H9 (cell line): ENCODE results near the gene VPS72. TPM values are rescaled to one million over a fixed set of nuclear protein-coding genes. Genes with fewer than 3 reads are reported as not detected.

Experiments
- DNase-seq: peaks from one replicate; pipeline ENCODE4 v3.0.0-alpha.2; 2017
- H2AFZ ChIP-seq: one replicate; pipeline ENCODE4 v1.6.1; 2013; ENCODE audit warnings: mild to moderate bottlenecking, low read length, control low read depth, moderate library complexity
- H2AK5ac ChIP-seq: 2 replicates; pipeline ENCODE4 v1.6.1; 2013; ENCODE audit warnings: low read length, control low read depth, mixed read lengths; ENCODE audit not compliant: insufficient read length
- H2BK120ac ChIP-seq: one replicate; pipeline ENCODE4 v1.6.1; 2013; ENCODE audit warnings: low read depth, mild to moderate bottlenecking, low read length, control low read depth, inconsistent platforms; ENCODE audit not compliant: poor library complexity, severe bottlenecking
- H2BK12ac ChIP-seq: 2 replicates; pipeline ENCODE4 v1.6.1; 2013; ENCODE audit warnings: low read length, control low read depth, mixed read lengths, low read depth; ENCODE audit not compliant: insufficient read length
- H2BK15ac ChIP-seq: 2 replicates; pipeline ENCODE4 v1.6.1; 2013; ENCODE audit warnings: low read depth, low read length, control low read depth
- H2BK20ac ChIP-seq: one replicate; pipeline ENCODE4 v1.6.1; 2013; ENCODE audit warnings: low read depth, mild to moderate bottlenecking, low read length, control low read depth, inconsistent platforms; ENCODE audit not compliant: poor library complexity, severe bottlenecking
- H2BK5ac ChIP-seq: 2 replicates; pipeline ENCODE4 v1.6.1; 2013; ENCODE audit warnings: low read length, control low read depth, mixed read lengths; ENCODE audit not compliant: insufficient read length
- H3K14ac ChIP-seq: 2 replicates; pipeline ENCODE4 v1.6.1; 2013; ENCODE audit warnings: low read length, control low read depth; ENCODE audit not compliant: insufficient read depth
- H3K18ac ChIP-seq: 2 replicates; pipeline ENCODE4 v1.6.1; 2013; ENCODE audit warnings: low read depth, mild to moderate bottlenecking, mixed read lengths, low read length, control low read depth; ENCODE audit not compliant: insufficient read length
- H3K23ac ChIP-seq: 2 replicates; pipeline ENCODE4 v1.6.1; 2013; ENCODE audit warnings: low read length, control low read depth, mixed read lengths, low read depth; ENCODE audit not compliant: insufficient read length
- H3K23me2 ChIP-seq: 2 replicates; pipeline ENCODE4 v1.6.1; 2013; ENCODE audit warnings: low read depth, mild to moderate bottlenecking, mixed read lengths, low read length, control low read depth; ENCODE audit not compliant: insufficient read length, poor library complexity, severe bottlenecking
- H3K27ac ChIP-seq: 2 replicates; pipeline ENCODE4 v1.5.1; 2013; ENCODE audit warnings: low read length, control low read depth, mixed read lengths, low read depth; ENCODE audit not compliant: insufficient read length
- H3K27me3 ChIP-seq: 2 replicates; pipeline ENCODE4 v1.6.1; 2013; ENCODE audit warnings: low read length, control low read depth, inconsistent platforms; ENCODE audit not compliant: insufficient read depth
- H3K4ac ChIP-seq: 2 replicates; pipeline ENCODE4 v1.6.1; 2013; ENCODE audit warnings: low read depth, mild to moderate bottlenecking, control low read depth, inconsistent platforms, low read length, moderate library complexity
- H3K4me1 ChIP-seq: 2 replicates; pipeline ENCODE4 v1.6.1; 2013; ENCODE audit warnings: low read length, control low read depth, inconsistent platforms; ENCODE audit not compliant: insufficient read depth
- H3K4me2 ChIP-seq: 2 replicates; pipeline ENCODE4 v1.6.1; 2013; ENCODE audit warnings: low read length, control low read depth, mixed read lengths; ENCODE audit not compliant: insufficient read length, insufficient read depth
- H3K56ac ChIP-seq: 2 replicates; pipeline ENCODE4 v1.6.1; 2013; ENCODE audit warnings: low read depth, mild to moderate bottlenecking, mixed read lengths, low read length, control low read depth; ENCODE audit not compliant: insufficient read length
- H3K79me1 ChIP-seq: 2 replicates; pipeline ENCODE4 v1.6.1; 2013; ENCODE audit warnings: low read depth, mild to moderate bottlenecking, moderate library complexity, low read length, control low read depth, inconsistent platforms; ENCODE audit not compliant: insufficient read depth, poor library complexity, severe bottlenecking
- H3K79me2 ChIP-seq: 2 replicates; pipeline ENCODE4 v1.6.1; 2013; ENCODE audit warnings: low read length, control low read depth, inconsistent platforms; ENCODE audit not compliant: insufficient read depth
- H3K9ac ChIP-seq: 2 replicates; pipeline ENCODE4 v1.6.1; 2013; ENCODE audit warnings: low read length, control low read depth, mixed read lengths; ENCODE audit not compliant: insufficient read length; ENCODE audit errors: extremely low read depth
- H3K9me3 ChIP-seq: one replicate; pipeline ENCODE4 v1.6.1; 2013; ENCODE audit warnings: low read depth, low read length, inconsistent platforms; ENCODE audit not compliant: control insufficient read depth
- H3T11ph ChIP-seq: one replicate; pipeline ENCODE4 v1.6.1; 2013; ENCODE audit warnings: mild to moderate bottlenecking, low read length, control low read depth, inconsistent platforms
- H4K20me1 ChIP-seq: one replicate; pipeline ENCODE4 v1.6.1; 2013; ENCODE audit not compliant: control insufficient read depth, insufficient read length, insufficient read depth
- H4K5ac ChIP-seq: 2 replicates; pipeline ENCODE4 v1.6.1; 2013; ENCODE audit warnings: low read depth, mild to moderate bottlenecking, mixed read lengths, low read length, control low read depth; ENCODE audit not compliant: insufficient read length
- H4K8ac ChIP-seq: replicated peaks from 2 replicates; pipeline ENCODE4 v1.6.1; 2013; ENCODE audit warnings: low read length, control low read depth, mixed read lengths, low read depth; ENCODE audit not compliant: insufficient read length
- H4K91ac ChIP-seq: 2 replicates; pipeline ENCODE4 v1.6.1; 2013; ENCODE audit warnings: low read depth, mild to moderate bottlenecking, moderate library complexity, mixed read lengths, low read length, control low read depth; ENCODE audit not compliant: insufficient read length
- H3K27ac Mint-ChIP-seq, 3 experiments: 2 replicates in 2 of 3; 3 replicates in 1 of 3; pipeline ENCODE4 v1.8.0; 2020 to 2021; ENCODE audit warnings: mixed read lengths in 3 of 3, mild to moderate bottlenecking in 1 of 3, moderate library complexity in 1 of 3
- H3K27me3 Mint-ChIP-seq: 2 replicates; pipeline ENCODE4 v1.8.0; 2021; ENCODE audit warnings: low read depth, mild to moderate bottlenecking, moderate library complexity, mixed read lengths
- H3K36me3 Mint-ChIP-seq, 3 experiments: 2 replicates in 2 of 3; 3 replicates in 1 of 3; pipeline ENCODE4 v1.8.0; 2020 to 2021; ENCODE audit warnings: low read depth in 3 of 3, mixed read lengths in 3 of 3; ENCODE audit not compliant: insufficient read depth in 1 of 3
- H3K4me1 Mint-ChIP-seq, 2 experiments: 2 replicates each; pipeline ENCODE4 v1.8.0; 2020; ENCODE audit warnings: mixed read lengths in 2 of 2
- H3K4me3 Mint-ChIP-seq, 2 experiments: 2 replicates in 1 of 2; 3 replicates in 1 of 2; pipeline ENCODE4 v1.8.0; 2020 to 2021; ENCODE audit warnings: mild to moderate bottlenecking in 2 of 2, mixed read lengths in 2 of 2, moderate library complexity in 1 of 2
- H3K9me3 Mint-ChIP-seq, 2 experiments: 2 replicates in 1 of 2; 3 replicates in 1 of 2; pipeline ENCODE4 v1.8.0; 2020; ENCODE audit warnings: mild to moderate bottlenecking in 2 of 2, mixed read lengths in 2 of 2, moderate library complexity in 1 of 2
- WGBS: extraction: QIAGEN DNeasy Blood & Tissue Kit; methylation state at CpG from one replicate; pipeline ENCODE4 v1.1.7; 2013; ENCODE audit warnings: missing lambda C conversion rate, low lambda C conversion rate, mixed read lengths; ENCODE audit not compliant: insufficient read length; ENCODE audit errors: extremely low coverage; 5-methylcytosine and 5-hydroxymethylcytosine counted together
- total RNA-seq: library from RNA; stranded (reverse); gene quantifications from 2 replicates; pipeline ENCODE4 v1.2.1, GENCODE V29; 2021
- TF ChIP-seq, protein P1 (sequence below): fragments of 200-600 bp; sonication (generic); conservative IDR thresholded peaks from 3 replicates; pipeline ENCODE4 v1.8.0; 2021; ENCODE audit warnings: antibody characterized with exemption, mild to moderate bottlenecking

VPS72 gene
- total RNA-seq, 1 experiment from 2014 or later: 91.4 TPM

GRCh38 chr1:151237678-151238466, 47.9 kb upstream of the VPS72 start:
- Histone ChIP-seq H4K8ac (no peak overlapping the region), H3K23me2 (no peaks in the 10 kb centered on the region), H3K4me2 (no peak overlapping the region), H2AK5ac (no peak overlapping the region), H3K27ac (no peak overlapping the region), H2BK5ac (no peak overlapping the region), H3K79me2 (no peaks in the 10 kb centered on the region), H4K91ac (no peak overlapping the region), H4K5ac (no peak overlapping the region), H2BK15ac (no peak overlapping the region), H3K4ac (no peak overlapping the region), H2AFZ (no peak overlapping the region), H2BK20ac (no peak overlapping the region), H4K20me1 (no peaks in the 10 kb centered on the region), H3K18ac (no peak overlapping the region), H3K4me1 (no peaks in the 10 kb centered on the region), H3K23ac (no peak overlapping the region), H2BK12ac (no peak overlapping the region), H3K79me1 (no peaks in the 10 kb centered on the region), H3K14ac (no peak overlapping the region), H3K9ac (no peak overlapping the region), H2BK120ac (no peak overlapping the region), H3T11ph (no peak overlapping the region), H3K27me3 (no peaks in the 10 kb centered on the region), H3K56ac (no peak overlapping the region), H3K9me3 (no peaks in the 10 kb centered on the region)
- no peaks in the 10 kb centered on the region for H3K9me3 Mint-ChIP-seq
- H3K4me1 Mint-ChIP-seq: no peaks in the 10 kb centered on the region
- H3K27me3 Mint-ChIP-seq: no peaks in the 10 kb centered on the region
- H3K27ac Mint-ChIP-seq: no peak overlapping the region; a peak in 1 of 7 replicates
- no peak for DNase-seq
- H3K4me3 Mint-ChIP-seq: no peak overlapping the region
- WGBS: no CpG with 5 or more reads among the region's 4 CpGs
- H3K36me3 Mint-ChIP-seq: peaks cover 56 to 96% (median 91%) of the 10 kb centered on the region in 3 experiments; a peak in 6 of 7 replicates
- TF ChIP-seq, protein P1, sequence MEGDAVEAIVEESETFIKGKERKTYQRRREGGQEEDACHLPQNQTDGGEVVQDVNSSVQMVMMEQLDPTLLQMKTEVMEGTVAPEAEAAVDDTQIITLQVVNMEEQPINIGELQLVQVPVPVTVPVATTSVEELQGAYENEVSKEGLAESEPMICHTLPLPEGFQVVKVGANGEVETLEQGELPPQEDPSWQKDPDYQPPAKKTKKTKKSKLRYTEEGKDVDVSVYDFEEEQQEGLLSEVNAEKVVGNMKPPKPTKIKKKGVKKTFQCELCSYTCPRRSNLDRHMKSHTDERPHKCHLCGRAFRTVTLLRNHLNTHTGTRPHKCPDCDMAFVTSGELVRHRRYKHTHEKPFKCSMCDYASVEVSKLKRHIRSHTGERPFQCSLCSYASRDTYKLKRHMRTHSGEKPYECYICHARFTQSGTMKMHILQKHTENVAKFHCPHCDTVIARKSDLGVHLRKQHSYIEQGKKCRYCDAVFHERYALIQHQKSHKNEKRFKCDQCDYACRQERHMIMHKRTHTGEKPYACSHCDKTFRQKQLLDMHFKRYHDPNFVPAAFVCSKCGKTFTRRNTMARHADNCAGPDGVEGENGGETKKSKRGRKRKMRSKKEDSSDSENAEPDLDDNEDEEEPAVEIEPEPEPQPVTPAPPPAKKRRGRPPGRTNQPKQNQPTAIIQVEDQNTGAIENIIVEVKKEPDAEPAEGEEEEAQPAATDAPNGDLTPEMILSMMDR: no peak
